ENCODE measurements around the gene BLVRB. TPM values are rescaled to one million over a fixed set of nuclear protein-coding genes. Genes with fewer than 3 reads are reported as not detected.
A peak's percentile ranks its signal among the peaks of the same experiment; 100 is the strongest.

The BLVRB gene
- total and polyA plus RNA-seq, 9 of the 15 experiments (the other 6 are each of a cell fraction or from before 2014, with no cell fraction given), result 81.1 to 749 (median 331) TPM

DNA sequence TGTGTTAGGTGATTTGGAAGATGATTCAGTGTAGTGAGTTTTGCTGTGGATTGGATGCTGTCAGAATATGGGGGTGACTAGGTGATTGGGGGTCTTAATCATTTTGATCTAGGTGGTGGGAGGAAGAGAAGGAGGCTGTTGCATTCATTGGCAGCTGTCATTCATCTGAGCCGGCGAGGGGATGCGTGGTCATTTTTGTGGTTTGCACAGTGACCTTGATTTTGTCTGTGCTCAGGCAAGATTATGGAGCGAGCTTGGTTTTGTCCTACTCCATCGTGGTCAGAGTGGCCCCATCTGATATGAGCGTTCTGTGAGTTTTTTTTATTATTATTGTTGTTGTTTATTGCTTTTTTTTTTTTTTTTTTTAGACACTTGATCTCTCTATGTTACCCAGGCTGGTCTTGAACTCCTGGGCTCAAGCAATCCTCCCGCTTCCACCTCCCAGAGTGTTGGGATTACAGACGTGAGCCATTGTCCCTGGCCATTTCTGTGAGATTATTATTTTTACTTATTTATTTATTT lies 43.3 kb upstream of the BLVRB start (continued):
- TF ChIP-seq PML (IDR thresholded peaks at IDR 0.05; ENCODE audit: low read length) (no peak), HLTF (IDR thresholded peaks at IDR 0.05) (no peak), GTF2E2 (tag; IDR thresholded peaks at IDR 0.05) (no peak), ZBTB17 (CRISPR knock-in tag; IDR thresholded peaks at IDR 0.05) (no peak), ZNF3 (CRISPR knock-in tag; IDR thresholded peaks at IDR 0.05) (no peak), GTF2A2 (tag; IDR thresholded peaks at IDR 0.05) (no peak), HDAC1 (IDR thresholded peaks at IDR 0.05) (peak in 1 of 2 experiments; percentile 54; a peak in 1 of 4 replicates), SIN3B (IDR thresholded peaks at IDR 0.05; ENCODE audit: low read depth) (no peak), SETDB1 (IDR thresholded peaks at IDR 0.05; ENCODE audit: low read length) (no peak), ESRRA (IDR thresholded peaks at IDR 0.05; ENCODE audit: borderline replicate concordance, low read depth) (peak; percentile 39; the same call in 1 of the 2 replicates), ZFP1 (CRISPR knock-in tag; IDR thresholded peaks at IDR 0.05) (no peak), SP2 (IDR thresholded peaks at IDR 0.05; ENCODE audit: extremely low read depth, low read depth, low read length, poor library complexity, severe bottlenecking) (no peak), SIRT6 (IDR thresholded peaks at IDR 0.05; ENCODE audit: low read depth, low read length) (no peak), MCM7 (IDR thresholded peaks at IDR 0.05) (no peak), ZNF695 (CRISPR knock-in tag; IDR thresholded peaks at IDR 0.05) (no peak), MEF2D (tag; conservative IDR thresholded peaks at IDR 0.05; ENCODE audit: low read depth) (no peak), HNRNPLL (IDR thresholded peaks at IDR 0.05; ENCODE audit: low read depth, low read length, poor library complexity, severe bottlenecking) (no peak), GABPB2 (CRISPR knock-in tag; conservative IDR thresholded peaks at IDR 0.05) (no peak), ELF4 (CRISPR knock-in tag; IDR thresholded peaks at IDR 0.05) (no peak), DNMT1 (IDR thresholded peaks at IDR 0.05) (no peak)
- TF ChIP-seq, protein P1, sequence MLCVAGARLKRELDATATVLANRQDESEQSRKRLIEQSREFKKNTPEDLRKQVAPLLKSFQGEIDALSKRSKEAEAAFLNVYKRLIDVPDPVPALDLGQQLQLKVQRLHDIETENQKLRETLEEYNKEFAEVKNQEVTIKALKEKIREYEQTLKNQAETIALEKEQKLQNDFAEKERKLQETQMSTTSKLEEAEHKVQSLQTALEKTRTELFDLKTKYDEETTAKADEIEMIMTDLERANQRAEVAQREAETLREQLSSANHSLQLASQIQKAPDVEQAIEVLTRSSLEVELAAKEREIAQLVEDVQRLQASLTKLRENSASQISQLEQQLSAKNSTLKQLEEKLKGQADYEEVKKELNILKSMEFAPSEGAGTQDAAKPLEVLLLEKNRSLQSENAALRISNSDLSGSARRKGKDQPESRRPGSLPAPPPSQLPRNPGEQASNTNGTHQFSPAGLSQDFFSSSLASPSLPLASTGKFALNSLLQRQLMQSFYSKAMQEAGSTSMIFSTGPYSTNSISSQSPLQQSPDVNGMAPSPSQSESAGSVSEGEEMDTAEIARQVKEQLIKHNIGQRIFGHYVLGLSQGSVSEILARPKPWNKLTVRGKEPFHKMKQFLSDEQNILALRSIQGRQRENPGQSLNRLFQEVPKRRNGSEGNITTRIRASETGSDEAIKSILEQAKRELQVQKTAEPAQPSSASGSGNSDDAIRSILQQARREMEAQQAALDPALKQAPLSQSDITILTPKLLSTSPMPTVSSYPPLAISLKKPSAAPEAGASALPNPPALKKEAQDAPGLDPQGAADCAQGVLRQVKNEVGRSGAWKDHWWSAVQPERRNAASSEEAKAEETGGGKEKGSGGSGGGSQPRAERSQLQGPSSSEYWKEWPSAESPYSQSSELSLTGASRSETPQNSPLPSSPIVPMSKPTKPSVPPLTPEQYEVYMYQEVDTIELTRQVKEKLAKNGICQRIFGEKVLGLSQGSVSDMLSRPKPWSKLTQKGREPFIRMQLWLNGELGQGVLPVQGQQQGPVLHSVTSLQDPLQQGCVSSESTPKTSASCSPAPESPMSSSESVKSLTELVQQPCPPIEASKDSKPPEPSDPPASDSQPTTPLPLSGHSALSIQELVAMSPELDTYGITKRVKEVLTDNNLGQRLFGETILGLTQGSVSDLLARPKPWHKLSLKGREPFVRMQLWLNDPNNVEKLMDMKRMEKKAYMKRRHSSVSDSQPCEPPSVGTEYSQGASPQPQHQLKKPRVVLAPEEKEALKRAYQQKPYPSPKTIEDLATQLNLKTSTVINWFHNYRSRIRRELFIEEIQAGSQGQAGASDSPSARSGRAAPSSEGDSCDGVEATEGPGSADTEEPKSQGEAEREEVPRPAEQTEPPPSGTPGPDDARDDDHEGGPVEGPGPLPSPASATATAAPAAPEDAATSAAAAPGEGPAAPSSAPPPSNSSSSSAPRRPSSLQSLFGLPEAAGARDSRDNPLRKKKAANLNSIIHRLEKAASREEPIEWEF (CRISPR knock-in tag; IDR thresholded peaks at IDR 0.05), result no peak
- TF ChIP-seq, protein P2, sequence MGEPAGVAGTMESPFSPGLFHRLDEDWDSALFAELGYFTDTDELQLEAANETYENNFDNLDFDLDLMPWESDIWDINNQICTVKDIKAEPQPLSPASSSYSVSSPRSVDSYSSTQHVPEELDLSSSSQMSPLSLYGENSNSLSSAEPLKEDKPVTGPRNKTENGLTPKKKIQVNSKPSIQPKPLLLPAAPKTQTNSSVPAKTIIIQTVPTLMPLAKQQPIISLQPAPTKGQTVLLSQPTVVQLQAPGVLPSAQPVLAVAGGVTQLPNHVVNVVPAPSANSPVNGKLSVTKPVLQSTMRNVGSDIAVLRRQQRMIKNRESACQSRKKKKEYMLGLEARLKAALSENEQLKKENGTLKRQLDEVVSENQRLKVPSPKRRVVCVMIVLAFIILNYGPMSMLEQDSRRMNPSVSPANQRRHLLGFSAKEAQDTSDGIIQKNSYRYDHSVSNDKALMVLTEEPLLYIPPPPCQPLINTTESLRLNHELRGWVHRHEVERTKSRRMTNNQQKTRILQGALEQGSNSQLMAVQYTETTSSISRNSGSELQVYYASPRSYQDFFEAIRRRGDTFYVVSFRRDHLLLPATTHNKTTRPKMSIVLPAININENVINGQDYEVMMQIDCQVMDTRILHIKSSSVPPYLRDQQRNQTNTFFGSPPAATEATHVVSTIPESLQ (CRISPR knock-in tag; IDR thresholded peaks at IDR 0.05), result no peak

Measured in K562 (cell line).